NCI-H1105 treated with DMSO at 0.1 percent for 48 hours (cell line): ENCODE data around the gene EPOP.

Source experiments
- DNase-seq: peaks from one replicate; lab custom pipeline; 2025; lab: John Stamatoyannopoulos, UW

EPOP gene

DNA sequence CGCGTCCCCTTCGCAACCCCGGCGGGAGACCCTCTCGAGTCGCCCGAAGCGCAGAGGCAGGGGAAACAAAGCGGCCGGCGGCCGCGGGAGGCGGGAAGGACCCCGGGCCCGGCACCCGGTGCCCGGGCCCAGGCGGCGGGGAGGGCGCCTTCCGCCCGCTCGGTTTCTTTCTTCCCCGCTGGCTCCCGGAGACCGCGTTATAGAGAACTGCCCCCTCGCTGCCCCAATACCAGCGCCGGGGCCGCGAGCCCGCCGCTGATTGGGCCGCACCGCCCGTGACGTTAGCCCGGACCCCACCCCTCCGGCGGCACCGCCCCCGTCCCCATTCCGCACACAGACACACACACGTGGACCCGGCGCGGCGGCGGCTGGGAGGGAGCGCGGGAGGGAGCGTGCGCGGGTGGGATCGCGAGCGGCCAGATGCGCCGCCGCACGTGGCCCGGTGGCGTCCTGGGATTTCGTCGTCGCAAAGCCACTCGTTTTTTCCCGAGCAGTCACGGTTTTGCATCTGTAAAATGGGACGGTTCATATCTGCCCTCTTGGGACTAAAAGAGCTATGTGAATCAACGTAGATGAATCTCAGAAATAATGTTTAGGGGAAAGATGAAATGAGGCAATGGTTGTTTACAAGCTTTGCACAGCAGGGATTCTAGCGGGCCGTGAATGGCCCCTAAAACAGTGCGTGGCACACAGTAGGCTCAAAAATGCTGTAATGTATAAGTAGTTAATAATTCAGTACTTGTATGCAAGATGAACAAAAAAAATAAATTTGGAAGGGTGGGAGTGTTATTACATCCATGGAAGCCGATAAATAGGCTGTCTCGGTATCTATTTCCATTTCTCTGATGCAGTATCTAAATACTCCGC lies at the start of gene EPOP:
Gene EPOP, minus strand, starts transcription at position 209 of the 867 bp plus-strand sequence. CDS start 462 bp downstream, outside the sequence.
- DNase-seq: peak; percentile 72

DNA sequence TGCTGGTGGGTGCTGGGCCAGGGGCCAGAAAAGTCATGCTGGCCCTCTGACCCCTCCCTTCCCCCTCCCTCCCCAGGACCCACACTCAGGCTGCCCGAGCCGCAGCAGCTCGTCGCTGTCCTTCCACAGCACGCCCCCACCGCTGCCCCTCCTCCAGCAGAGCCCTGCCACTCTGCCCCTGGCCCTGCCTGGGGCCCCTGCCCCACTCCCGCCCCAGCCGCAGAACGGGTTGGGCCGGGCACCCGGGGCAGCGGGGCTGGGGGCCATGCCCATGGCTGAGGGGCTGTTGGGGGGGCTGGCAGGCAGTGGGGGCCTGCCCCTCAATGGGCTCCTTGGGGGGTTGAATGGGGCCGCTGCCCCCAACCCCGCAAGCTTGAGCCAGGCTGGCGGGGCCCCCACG lies 47.0 kb upstream of the EPOP start:
- DNase-seq: no peak

DNA sequence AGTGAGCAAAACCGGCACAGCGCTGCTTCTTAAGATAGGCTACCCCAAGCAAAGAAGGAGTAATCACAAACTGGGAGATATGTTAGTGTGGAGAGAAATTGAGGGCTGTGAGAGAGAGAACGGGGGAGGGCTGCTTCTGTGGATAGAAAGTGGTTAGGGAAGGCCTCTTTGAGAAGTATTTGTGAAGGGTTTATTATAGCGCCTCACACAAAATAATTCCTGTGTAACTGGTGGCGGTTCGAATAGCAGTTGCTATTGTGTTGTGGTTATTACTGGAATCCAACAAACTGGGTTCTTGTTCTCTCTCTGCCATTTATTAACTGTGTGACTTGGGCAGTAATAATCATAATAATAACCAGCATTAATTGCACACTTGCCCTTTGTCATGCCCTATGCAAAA lies 46.2 kb upstream of the EPOP start:
- DNase-seq: no peak

DNA sequence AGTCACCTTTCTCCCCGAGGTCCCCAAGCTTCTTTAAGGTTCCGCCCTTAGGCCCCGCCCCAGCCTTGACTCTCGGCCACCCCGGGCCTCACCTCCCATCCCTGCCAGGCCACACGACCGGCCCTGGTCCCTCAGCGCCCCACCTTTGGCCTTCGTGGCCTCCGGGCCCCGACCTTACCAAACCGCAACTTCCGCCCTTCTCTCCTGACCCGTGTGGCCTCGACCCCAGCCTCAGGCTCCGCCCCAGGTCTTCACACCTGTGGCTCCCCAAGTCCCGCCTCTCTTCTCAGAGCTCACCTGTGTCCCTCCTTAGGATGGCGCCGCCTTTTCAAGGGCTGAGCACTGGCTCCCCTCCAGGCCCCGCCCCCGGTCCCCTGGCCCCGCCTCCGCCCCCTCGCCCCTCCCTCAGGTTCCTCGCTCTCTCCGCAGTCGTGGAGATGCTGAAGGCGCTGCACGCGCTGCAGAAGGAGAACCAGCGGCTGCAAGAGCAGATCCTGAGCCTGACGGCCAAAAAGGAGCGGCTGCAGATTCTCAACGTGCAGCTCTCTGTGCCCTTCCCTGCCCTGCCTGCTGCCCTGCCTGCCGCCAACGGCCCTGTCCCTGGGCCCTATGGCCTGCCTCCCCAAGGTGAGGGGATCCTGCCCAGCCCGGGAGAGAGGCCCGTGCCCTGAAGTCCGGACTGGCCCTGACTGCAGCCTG lies 45.3 kb upstream of the EPOP start:
- DNase-seq: no peak

DNA sequence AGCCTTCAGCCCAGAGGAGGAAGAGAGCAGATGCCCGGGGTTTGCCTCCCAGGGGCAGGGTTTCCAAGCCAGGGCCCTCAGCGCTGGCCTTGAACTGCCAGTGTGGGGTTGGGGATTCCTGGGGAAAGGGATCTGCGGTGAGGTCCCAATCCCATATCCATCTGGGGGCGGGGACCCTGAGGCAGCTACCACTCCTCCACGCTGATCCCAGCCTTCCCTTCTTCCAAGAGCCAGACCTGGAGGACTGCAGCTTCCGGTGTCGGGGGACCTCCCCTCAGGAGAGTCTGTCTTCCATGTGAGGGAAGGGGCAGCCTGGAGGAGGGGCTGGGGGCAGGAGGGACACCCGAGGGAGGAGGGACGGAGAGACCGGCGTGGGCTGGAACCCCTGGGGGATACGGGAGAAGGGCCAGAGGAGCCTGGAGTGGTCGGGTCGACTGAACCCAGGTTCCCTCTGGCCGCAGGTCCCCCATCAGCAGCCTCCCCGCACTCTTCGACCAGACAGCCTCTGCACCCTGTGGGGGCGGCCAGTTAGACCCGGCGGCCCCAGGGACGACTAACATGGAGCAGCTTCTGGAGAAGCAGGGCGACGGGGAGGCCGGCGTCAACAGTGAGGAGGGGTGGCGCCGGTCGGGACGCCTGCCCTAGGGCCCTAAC lies 44.7 kb upstream of the EPOP start:
- DNase-seq: no peak

DNA sequence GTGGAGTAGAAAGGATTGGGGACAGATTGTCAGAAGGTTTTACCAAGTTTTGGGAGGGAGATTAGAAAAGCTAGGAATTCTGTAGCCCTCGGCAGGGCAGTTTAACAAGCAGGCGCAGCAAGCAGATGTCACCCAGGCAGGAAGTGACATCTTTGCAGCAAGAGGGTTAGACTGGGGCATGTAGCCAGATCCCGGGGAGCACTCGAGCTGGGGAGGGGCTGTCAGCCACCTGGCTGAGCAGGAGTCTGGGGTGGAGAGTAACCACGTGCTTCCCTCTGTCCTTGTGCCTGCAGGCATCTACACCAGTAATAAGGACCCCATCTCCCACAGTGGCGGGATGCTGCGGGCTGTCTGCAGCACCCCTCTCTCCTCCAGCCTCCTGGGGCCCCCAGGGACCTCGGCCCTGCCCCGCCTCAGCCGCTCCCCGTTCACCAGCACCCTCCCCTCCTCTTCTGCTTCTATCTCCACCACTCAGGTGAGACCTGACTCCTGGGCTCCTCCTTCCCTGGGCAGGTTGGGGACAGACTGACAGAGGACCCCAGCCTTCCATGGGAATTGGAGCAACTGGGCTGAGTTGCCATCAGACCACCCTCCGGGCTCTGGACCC lies 42.5 kb upstream of the EPOP start:
- no peak for DNase-seq

DNA sequence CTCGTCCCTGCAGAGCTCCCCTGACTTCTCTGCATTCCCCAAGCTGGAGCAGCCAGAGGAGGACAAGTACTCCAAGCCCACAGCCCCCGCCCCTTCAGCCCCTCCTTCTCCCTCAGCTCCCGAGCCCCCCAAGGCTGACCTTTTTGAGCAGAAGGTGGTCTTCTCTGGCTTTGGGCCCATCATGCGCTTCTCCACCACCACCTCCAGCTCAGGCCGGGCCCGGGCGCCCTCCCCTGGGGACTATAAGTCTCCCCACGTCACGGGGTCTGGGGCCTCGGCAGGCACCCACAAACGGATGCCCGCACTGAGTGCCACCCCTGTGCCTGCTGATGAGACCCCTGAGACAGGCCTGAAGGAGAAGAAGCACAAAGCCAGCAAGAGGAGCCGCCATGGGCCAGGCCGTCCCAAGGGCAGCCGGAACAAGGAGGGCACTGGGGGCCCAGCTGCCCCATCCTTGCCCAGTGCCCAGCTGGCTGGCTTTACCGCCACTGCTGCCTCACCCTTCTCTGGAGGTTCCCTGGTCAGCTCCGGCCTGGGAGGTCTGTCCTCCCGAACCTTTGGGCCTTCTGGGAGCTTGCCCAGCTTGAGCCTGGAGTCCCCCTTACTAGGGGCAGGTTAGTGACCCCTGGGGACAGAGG lies 41.7 kb upstream of the EPOP start:
- DNase-seq: no peak

DNA sequence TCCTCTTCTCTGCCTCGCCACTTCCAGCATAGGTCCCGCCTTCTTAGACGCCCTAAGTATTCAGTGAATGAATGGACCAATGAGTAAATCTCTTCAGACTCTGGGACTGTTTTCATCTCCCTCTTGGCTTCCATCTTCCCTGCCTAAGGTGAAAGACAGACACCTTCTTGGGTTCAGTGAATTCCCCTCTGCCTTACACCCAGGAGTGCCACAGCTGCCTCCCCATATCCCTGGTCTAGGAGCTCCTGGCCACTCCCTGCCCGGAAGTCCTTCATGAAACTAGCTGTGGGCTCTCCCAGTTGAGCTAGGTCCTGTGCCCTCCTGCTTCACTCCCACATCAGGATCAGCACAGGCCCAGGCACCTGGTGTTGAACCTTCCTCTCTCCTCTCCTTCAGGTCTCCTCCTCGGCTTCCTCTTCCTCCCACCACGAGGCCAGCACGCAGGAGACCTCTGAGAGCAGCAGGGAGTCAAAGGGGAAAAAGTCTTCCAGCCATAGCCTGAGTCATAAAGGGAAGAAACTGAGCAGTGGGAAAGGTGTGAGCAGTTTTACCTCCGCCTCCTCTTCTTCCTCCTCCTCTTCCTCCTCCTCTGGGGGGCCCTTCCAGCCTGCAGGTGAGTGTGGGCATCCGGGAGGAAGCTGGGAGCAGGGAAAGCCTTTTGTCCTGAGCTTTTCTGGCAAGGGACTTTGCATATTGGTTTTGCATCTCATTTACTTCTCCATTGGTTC lies 40.6 kb upstream of the EPOP start:
- no peak for DNase-seq

DNA sequence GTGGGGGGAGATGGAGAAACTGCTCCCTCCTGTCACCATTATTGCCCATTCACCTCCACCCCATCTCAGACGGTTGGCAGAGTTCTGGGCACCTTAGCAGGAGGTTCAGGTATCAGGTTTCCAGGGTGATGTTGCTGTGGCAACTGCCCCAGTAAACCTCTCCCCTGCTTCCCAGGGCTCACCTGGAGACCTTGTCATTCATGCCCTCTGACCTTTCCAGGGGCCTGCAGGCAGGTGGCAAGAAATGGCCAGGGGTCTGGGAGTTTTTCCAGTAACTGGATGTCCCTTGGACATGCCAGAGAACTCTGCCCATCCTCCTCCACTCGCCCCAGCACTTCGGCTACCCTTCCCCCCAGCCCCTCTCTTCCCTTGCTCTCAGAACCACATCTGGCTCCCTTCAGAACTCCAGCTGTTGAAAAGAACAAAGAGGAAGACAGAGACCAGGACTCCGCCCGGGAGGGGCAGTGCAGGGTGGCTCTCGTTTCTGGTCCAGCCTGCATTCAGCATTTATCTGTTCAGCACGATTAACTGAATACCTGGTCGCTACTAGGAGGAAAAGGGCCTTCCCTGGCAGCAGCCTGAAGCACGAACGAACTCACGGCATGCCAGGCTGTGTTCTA lies 38.8 kb upstream of the EPOP start:
- DNase-seq: no peak

DNA sequence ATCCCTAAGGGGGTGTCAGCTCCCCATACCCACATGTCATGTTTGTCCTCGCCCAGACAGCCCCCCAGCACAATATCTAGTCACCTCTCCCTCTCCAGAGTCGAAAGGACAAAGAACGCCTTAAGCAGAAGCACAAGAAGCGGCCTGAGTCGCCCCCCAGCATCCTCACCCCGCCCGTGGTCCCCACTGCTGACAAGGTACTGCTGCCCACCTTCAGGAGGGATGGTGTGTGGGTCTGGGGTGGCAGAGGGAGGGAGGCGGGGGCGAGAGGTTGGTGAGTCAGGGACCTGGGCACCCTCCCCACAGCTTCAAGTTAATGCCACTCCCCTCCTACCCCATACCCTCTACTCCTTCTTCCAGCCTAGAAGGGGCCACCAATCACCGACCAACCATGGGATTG lies 37.8 kb upstream of the EPOP start:
- DNase-seq: no peak

DNA sequence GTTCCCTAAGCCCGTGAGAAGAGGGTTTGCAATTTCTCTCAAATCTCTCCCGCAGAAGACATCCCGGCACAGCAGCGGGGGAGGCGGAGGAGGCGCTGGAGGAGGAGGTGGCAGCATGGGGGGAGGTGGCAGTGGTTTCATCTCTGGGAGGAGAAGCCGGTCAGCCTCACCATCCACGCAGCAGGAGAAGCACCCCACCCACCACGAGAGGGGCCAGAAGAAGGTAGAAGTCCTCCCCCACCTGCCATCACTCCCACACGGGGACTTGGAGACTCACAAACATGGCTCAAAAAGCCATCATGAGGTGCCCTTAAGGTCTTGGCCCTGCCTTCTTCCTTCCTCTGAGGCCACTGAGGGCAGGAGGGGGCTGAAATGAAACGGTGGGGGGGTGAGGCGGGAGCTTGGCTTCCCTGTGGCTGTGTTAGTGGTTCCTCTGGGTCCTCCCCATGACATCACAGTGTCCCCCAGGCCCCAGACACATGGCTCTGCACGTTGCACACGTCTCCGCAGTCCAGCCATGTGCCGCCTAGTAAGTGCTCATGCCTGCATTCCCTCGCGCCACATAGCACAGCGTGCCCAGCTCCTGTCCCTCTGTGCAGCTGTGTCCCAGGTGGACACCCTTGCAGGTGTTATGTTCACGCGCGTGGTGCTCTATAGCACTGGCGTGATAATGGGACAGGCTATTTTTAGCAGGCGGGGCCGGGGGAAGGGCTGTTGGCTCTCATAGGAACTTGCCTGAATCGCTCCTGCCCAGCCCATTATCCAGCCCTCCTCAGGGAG lies 37.2 kb upstream of the EPOP start:
- no peak for DNase-seq

DNA sequence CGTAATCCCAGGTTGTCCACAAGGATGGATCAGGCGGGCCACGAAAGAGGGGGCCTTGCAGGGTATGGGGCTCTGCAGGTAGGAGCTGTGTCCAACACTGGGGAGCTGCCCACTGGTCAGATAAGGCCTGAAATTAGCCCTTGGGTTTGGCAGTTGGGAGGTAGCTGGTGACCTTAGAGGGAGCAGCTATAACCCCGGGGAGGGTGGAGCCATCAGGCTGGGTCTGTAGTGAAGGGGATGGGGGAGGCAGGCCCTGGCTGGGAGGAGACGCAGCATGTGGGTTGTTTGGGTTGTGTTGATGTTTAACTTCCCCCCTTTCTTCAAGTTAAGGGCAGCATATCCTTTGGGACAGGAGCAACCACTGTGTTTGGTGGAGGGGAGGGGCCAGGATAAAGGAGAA lies 36.2 kb upstream of the EPOP start:
- no peak for DNase-seq

DNA sequence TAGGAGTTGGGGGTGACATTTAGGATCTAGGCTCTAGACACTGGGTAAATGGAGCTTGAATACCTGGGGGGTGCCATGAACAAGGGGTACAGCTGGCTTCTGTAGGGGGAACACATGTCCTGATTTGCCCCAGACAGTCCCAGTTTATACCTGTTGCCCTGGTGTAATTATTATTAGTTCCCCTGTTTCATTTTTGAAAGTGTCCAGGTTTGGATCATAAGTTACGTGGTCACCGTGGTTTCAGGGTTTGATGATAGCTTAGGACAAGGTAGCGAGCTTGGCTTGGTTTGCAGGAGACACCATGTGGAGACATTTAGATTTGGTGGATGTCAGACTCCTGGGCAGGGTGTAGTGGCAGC lies 35.8 kb upstream of the EPOP start:
- DNase-seq: no peak

DNA sequence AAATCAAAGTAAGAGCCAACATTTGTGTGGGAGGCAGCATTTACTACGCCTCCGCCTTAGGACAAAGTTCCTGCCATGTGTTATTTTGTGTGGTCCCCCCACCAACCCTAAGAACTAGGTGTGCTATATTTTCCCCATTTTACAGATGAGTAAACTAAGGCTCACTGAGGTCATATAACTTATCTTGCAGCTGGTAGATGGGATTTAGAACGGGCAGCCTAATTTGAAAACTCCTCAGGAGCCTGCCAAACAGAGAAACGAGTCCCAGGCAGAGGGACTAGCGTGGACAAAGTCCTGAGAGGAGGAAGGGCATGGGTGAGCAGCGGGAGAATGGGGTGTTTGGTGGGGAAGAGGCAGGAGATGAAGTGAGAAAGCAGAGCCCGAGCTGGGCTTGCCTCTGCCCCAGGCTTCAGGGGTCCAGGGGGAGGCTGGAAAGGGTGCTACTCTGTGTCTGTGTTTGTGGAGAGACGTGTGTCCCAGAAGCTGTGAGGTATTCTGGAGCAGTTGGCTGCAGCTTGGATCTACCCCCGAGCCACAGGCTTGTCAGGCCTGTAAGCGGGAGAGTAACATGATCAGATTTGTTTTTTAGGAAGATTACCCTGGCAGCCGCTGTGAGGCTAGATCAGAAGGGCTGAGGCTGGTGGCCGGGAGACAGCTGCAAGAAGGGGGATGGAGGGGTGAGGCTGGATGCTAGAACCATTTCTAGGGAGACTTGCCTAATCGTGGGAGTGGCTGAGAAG lies 35.3 kb upstream of the EPOP start:
- no peak for DNase-seq

DNA sequence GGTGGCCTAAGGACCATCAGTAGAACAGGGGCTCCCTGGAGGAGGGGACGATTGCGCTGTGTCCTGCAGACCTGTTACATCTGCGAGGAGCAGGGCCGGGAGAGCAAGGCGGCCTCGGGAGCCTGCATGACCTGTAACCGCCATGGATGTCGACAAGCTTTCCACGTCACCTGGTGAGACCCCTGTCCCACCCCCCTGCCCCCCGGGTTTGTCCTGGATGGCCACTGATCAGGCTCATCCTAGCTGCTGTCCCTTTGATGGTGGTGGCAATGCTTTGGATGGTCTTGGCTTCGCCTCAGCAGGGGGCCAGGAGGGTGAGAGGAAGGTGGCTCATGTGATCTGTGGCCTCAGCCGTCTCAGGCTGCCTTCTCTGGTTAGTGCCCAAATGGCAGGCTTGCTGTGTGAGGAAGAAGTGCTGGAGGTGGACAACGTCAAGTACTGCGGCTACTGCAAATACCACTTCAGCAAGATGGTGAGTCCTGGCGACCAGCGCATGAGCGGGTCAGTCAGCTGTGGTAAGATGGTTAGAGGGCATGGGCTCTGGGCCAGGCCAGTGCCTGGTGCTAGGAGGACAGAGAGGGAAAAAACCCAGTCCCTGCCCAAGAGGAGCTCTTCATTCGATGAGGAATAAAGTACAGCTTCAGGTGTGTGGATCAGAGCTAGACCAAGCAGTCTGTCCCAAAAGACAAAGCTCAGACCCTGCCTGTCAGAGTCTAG lies 34.5 kb upstream of the EPOP start:
- DNase-seq: no peak

DNA sequence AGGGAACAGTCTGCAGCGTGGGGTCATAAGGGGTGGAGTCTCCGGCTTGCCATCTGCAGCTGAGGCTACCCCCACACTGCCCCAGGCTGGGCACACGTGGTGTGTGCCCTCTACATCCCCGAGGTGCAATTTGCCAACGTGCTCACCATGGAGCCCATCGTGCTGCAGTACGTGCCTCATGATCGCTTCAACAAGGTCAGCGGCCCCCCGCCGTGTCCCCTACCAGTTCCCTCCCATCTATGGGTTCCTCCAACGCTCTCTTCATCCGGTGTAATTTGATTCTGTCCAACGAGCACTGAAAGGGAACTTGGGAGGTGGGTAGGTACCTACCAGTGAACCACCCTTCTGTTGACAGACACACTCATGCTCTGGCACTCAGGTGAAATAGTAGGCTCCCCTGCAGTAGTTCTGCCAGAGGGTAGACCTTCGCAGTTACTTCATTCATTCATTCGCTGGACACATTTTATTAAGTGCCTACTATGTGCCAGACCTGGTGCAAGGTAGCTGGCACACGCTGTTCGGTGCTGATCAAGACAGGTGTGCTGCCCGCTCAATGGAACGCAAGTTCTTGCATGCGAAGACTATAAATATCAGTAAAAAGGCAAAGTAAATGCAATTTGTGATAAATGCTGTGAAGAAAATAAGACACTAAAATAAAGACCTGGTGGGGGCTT lies 33.1 kb upstream of the EPOP start:
- DNase-seq: no peak

DNA sequence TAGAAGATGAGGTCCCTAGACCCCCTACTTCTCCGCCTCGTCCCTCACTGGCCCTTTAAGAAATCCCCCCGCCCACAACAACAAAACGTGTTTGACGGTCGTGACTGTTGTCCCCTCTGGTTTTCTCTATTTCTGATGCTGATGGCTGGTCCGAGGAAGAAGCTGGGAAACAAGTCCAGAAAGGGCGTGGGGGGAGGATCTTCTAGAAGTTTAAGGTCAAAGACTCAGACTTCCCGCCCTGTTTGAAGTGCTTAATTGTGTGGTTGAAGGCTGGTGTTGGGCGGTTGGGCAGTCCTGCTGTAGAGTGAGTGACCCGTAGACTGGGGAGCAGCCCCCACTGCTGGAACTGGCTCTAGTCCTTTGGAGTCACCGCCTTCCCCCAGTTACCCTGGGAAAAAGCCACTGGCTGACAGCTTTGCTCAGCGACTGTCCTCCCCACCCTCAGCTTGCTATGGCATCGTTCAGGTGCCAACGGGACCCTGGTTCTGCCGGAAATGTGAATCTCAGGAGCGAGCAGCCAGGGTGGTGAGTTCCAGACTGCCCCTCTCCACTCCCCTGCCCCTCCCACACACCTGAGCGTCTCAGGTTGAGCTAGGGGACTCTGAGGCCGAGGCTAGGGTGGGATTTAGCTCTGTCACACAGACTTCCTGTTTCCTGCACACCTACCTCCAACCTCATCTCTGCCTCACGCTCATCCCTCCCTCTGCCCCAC lies 31.9 kb upstream of the EPOP start:
- no peak for DNase-seq
